GM12878 (cell line): ENCODE data around the gene SLC11A1.

ENCODE experiments used
- ATF7 ChIP-seq: fragments of 450-650 bp; IDR thresholded peaks from 2 replicates; pipeline ENCODE4 v1.6.1; 2016; ENCODE audit warnings: low read depth, mild to moderate bottlenecking
- BACH1 ChIP-seq: fragments of 450-650 bp; IDR thresholded peaks from 2 replicates; pipeline ENCODE4 v1.6.1; 2017; ENCODE audit warnings: mild to moderate bottlenecking, borderline replicate concordance
- CREB1 ChIP-seq: IDR thresholded peaks from 2 replicates; pipeline ENCODE4 v1.6.1; 2012; ENCODE audit warnings: low read depth, mild to moderate bottlenecking, inconsistent platforms
- E2F8 ChIP-seq: fragments of 450-650 bp; IDR thresholded peaks from 2 replicates; pipeline ENCODE4 v1.6.1; 2018; ENCODE audit warnings: mild to moderate bottlenecking, low read depth, moderate library complexity; ENCODE audit not compliant: partially characterized antibody
- EP300 ChIP-seq, 2 experiments: fragments of 150-350 bp in 1 of 2; IDR thresholded peaks; 2 replicates each; pipeline ENCODE4 v1.6.1; 2011 to 2012; ENCODE audit warnings: low read depth in 2 of 2, low read length in 2 of 2, borderline replicate concordance in 1 of 2, improper control_type of control experiment in 1 of 2, inconsistent platforms in 1 of 2; ENCODE audit not compliant: control insufficient read depth in 1 of 2
- MEF2A ChIP-seq: IDR thresholded peaks from 2 replicates; pipeline ENCODE4 v1.6.1; 2011; ENCODE audit warnings: low read depth, mild to moderate bottlenecking, low read length, moderate library complexity; ENCODE audit not compliant: insufficient read depth
- PAX8 ChIP-seq: fragments of 450-650 bp; IDR thresholded peaks from 2 replicates; pipeline ENCODE4 v1.6.1; 2017; ENCODE audit warnings: mild to moderate bottlenecking, moderate library complexity
- POLR2AphosphoS5 ChIP-seq: IDR thresholded peaks from 2 replicates; pipeline ENCODE4 v1.6.1; 2011; ENCODE audit warnings: mild to moderate bottlenecking, low read length, inconsistent platforms
- RFX5 ChIP-seq: IDR thresholded peaks from 2 replicates; pipeline ENCODE4 v1.6.1; 2011; ENCODE audit warnings: low read depth, low read length, improper control_type of control experiment
- ZNF24 ChIP-seq: fragments of 450-650 bp; IDR thresholded peaks from 2 replicates; pipeline ENCODE4 v1.6.1; 2017; ENCODE audit warnings: antibody characterized with exemption, mild to moderate bottlenecking
- TF ChIP-seq, protein P1 (sequence below), 3 experiments: IDR thresholded peaks in 2 of 3; conservative IDR thresholded peaks in 1 of 3; 2 replicates each; pipeline ENCODE4 v1.5.1; 2011; ENCODE audit warnings: low read depth in 3 of 3, low read length in 3 of 3, mild to moderate bottlenecking in 3 of 3, control low read depth in 2 of 3, moderate library complexity in 2 of 3, inconsistent platforms in 1 of 3, mixed read lengths in 1 of 3; ENCODE audit not compliant: control insufficient read depth in 2 of 3, insufficient read depth in 1 of 3; ENCODE audit errors: extremely low read depth in 1 of 3
- TF ChIP-seq, protein P2 (sequence below): IDR thresholded peaks from 2 replicates; pipeline ENCODE4 v1.6.1; 2011; ENCODE audit warnings: mild to moderate bottlenecking, low read depth, low read length, moderate library complexity; ENCODE audit not compliant: insufficient replicate concordance
- TF ChIP-seq, protein P3 (sequence below): IDR thresholded peaks from 2 replicates; pipeline ENCODE4 v1.6.1; 2012; ENCODE audit warnings: low read depth, low read length, improper control_type of control experiment

GRCh38 chr2:218384975-218385374 lies 2.9 kb downstream of the SLC11A1 start:
- TF ChIP-seq POLR2AphosphoS5 (no peak), CREB1 (no peak), ZNF24 (no peak), PAX8 (no peak), MEF2A (no peak), BACH1 (no peak), ATF7 (no peak), EP300 (IDR thresholded peaks at IDR 0.05; ENCODE audit: borderline replicate concordance in 1 of 2, control insufficient read depth in 1 of 2, low read depth in 2 of 2, low read length in 2 of 2) (no peak), RFX5 (no peak), E2F8 (no peak)
- TF ChIP-seq, protein P1, sequence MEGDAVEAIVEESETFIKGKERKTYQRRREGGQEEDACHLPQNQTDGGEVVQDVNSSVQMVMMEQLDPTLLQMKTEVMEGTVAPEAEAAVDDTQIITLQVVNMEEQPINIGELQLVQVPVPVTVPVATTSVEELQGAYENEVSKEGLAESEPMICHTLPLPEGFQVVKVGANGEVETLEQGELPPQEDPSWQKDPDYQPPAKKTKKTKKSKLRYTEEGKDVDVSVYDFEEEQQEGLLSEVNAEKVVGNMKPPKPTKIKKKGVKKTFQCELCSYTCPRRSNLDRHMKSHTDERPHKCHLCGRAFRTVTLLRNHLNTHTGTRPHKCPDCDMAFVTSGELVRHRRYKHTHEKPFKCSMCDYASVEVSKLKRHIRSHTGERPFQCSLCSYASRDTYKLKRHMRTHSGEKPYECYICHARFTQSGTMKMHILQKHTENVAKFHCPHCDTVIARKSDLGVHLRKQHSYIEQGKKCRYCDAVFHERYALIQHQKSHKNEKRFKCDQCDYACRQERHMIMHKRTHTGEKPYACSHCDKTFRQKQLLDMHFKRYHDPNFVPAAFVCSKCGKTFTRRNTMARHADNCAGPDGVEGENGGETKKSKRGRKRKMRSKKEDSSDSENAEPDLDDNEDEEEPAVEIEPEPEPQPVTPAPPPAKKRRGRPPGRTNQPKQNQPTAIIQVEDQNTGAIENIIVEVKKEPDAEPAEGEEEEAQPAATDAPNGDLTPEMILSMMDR (IDR thresholded peaks at IDR 0.05 in 2 of 3, conservative IDR thresholded peaks at IDR 0.05 in 1 of 3; ENCODE audit: control insufficient read depth in 2 of 3, extremely low read depth in 1 of 3, insufficient read depth in 1 of 3, low read depth in 3 of 3, low read length in 3 of 3): no peak
- TF ChIP-seq, protein P2, sequence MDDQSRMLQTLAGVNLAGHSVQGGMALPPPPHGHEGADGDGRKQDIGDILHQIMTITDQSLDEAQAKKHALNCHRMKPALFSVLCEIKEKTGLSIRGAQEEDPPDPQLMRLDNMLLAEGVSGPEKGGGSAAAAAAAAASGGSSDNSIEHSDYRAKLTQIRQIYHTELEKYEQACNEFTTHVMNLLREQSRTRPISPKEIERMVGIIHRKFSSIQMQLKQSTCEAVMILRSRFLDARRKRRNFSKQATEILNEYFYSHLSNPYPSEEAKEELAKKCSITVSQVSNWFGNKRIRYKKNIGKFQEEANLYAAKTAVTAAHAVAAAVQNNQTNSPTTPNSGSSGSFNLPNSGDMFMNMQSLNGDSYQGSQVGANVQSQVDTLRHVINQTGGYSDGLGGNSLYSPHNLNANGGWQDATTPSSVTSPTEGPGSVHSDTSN: no peak
- TF ChIP-seq, protein P3, sequence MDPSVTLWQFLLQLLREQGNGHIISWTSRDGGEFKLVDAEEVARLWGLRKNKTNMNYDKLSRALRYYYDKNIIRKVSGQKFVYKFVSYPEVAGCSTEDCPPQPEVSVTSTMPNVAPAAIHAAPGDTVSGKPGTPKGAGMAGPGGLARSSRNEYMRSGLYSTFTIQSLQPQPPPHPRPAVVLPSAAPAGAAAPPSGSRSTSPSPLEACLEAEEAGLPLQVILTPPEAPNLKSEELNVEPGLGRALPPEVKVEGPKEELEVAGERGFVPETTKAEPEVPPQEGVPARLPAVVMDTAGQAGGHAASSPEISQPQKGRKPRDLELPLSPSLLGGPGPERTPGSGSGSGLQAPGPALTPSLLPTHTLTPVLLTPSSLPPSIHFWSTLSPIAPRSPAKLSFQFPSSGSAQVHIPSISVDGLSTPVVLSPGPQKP: no peak
